ENCODE data around the gene PGD. TPM values are rescaled to one million over a fixed set of nuclear protein-coding genes. Genes with fewer than 3 reads are reported as not detected.

PGD gene
- total and polyA plus RNA-seq, 2 donors: 19.5 to 65.3 TPM

- Histone ChIP-seq H3K27ac (ENCODE audit: low read depth) (no peak overlapping the region), H3K36me3 (ENCODE audit: insufficient read depth) (no peaks in the 10 kb centered on the region), H3K4me1 (ENCODE audit: insufficient read depth) (no peaks in the 10 kb centered on the region), H3K4me3 (ENCODE audit: low read depth, low read length) (no peak overlapping the region)
- WGBS: 96% methylated on average over 8 of the region's 8 CpGs
- no peak for DNase-seq (ENCODE audit: extremely low spot score)
Measured at GRCh38 chr1:10384219-10384618, 14.6 kb upstream of the PGD start.

- Histone ChIP-seq H3K4me1 (ENCODE audit: insufficient read depth) (no peaks in the 10 kb centered on the region), H3K36me3 (ENCODE audit: insufficient read depth) (no peaks in the 10 kb centered on the region), H3K4me3 (ENCODE audit: low read depth, low read length) (no peak overlapping the region), H3K27ac (ENCODE audit: low read depth) (peak overlapping the region; percentile 28)
- WGBS: 79% methylated on average over 12 of the region's 12 CpGs
- no peak for DNase-seq (ENCODE audit: extremely low spot score)
Measured at GRCh38 chr1:10386761-10387676, 11.8 kb upstream of the PGD start.

- DNase-seq (ENCODE audit: extremely low spot score): peak; percentile 56
- H3K4me3 ChIP-seq (ENCODE audit: low read depth, low read length): no peak overlapping the region
- H3K36me3 ChIP-seq (ENCODE audit: insufficient read depth): no peaks in the 10 kb centered on the region
- H3K4me1 ChIP-seq (ENCODE audit: insufficient read depth): no peaks in the 10 kb centered on the region
- WGBS: 15% methylated on average over 3 of the region's 3 CpGs
- H3K27ac ChIP-seq (ENCODE audit: low read depth): peak overlapping the region; percentile 35
Measured at GRCh38 chr1:10387677-10388386, 11.0 kb upstream of the PGD start.

- DNase-seq (ENCODE audit: extremely low spot score): no peak
Measured at GRCh38 chr1:10388387-10388715, 10.5 kb upstream of the PGD start.

GRCh38 chr1:10389271-10389973 lies 9.4 kb upstream of the PGD start:
- DNase-seq (ENCODE audit: extremely low spot score): no peak
- H3K36me3 ChIP-seq (ENCODE audit: insufficient read depth): no peaks in the 10 kb centered on the region
- 95% methylated on average over 6 of the region's 6 CpGs for WGBS
- no peak overlapping the region for H3K4me3 ChIP-seq (ENCODE audit: low read depth, low read length)
- no peaks in the 10 kb centered on the region for H3K4me1 ChIP-seq (ENCODE audit: insufficient read depth)
- H3K27ac ChIP-seq (ENCODE audit: low read depth): no peak overlapping the region

More at GRCh38 chr1:10388387-10388715, 10.5 kb upstream of the PGD start:
- H3K4me1 ChIP-seq (ENCODE audit: insufficient read depth): no peaks in the 10 kb centered on the region
- H3K36me3 ChIP-seq (ENCODE audit: insufficient read depth): no peaks in the 10 kb centered on the region
- H3K27ac ChIP-seq (ENCODE audit: low read depth): no peak overlapping the region
- H3K4me3 ChIP-seq (ENCODE audit: low read depth, low read length): no peak overlapping the region
- WGBS: 75% methylated on average over 3 of the region's 3 CpGs

GRCh38 chr1:10396870-10397269 lies 2.0 kb upstream of the PGD start:
- 93% methylated on average over 3 of the region's 3 CpGs for WGBS
- no peak overlapping the region for H3K4me3 ChIP-seq (ENCODE audit: low read depth, low read length)
- DNase-seq (ENCODE audit: extremely low spot score): no peak
- no peaks in the 10 kb centered on the region for H3K4me1 ChIP-seq (ENCODE audit: insufficient read depth)
- no peaks in the 10 kb centered on the region for H3K36me3 ChIP-seq (ENCODE audit: insufficient read depth)
- H3K27ac ChIP-seq (ENCODE audit: low read depth): no peak overlapping the region

- Histone ChIP-seq H3K4me1 (ENCODE audit: insufficient read depth) (no peaks in the 10 kb centered on the region), H3K36me3 (ENCODE audit: insufficient read depth) (no peaks in the 10 kb centered on the region), H3K27ac (ENCODE audit: low read depth) (no peak overlapping the region), H3K4me3 (ENCODE audit: low read depth, low read length) (peak overlapping the region; percentile 57)
- no peak for DNase-seq (ENCODE audit: extremely low spot score)
- under 1% methylated on average over 34 of the region's 34 CpGs for WGBS
Measured at GRCh38 chr1:10398278-10398733, 558 bp upstream of the PGD start.

GRCh38 chr1:10399444-10399941 lies 629 bp downstream of the PGD start:
- DNase-seq (ENCODE audit: extremely low spot score): no peak
- 1% methylated on average over 42 of the region's 42 CpGs for WGBS
- H3K36me3 ChIP-seq (ENCODE audit: insufficient read depth): no peaks in the 10 kb centered on the region
- no peak overlapping the region for H3K27ac ChIP-seq (ENCODE audit: low read depth)
- peak overlapping the region; percentile 74 for H3K4me3 ChIP-seq (ENCODE audit: low read depth, low read length)
- no peaks in the 10 kb centered on the region for H3K4me1 ChIP-seq (ENCODE audit: insufficient read depth)

GRCh38 chr1:10400013-10400412 lies 1.1 kb downstream of the PGD start:
- no peak for DNase-seq (ENCODE audit: extremely low spot score)
- no peaks in the 10 kb centered on the region for H3K4me1 ChIP-seq (ENCODE audit: insufficient read depth)
- 52% methylated on average over 8 of the region's 8 CpGs for WGBS
- no peak overlapping the region for H3K27ac ChIP-seq (ENCODE audit: low read depth)
- H3K36me3 ChIP-seq (ENCODE audit: insufficient read depth): no peaks in the 10 kb centered on the region
- peak overlapping the region; percentile 74 for H3K4me3 ChIP-seq (ENCODE audit: low read depth, low read length)

- WGBS: 59% methylated on average over 1 of the region's 1 CpG
- Histone ChIP-seq H3K4me1 (ENCODE audit: insufficient read depth) (no peaks in the 10 kb centered on the region), H3K27ac (ENCODE audit: low read depth) (no peak overlapping the region), H3K36me3 (ENCODE audit: insufficient read depth) (no peaks in the 10 kb centered on the region), H3K4me3 (ENCODE audit: low read depth, low read length) (no peak overlapping the region)
- DNase-seq (ENCODE audit: extremely low spot score): no peak
Measured at GRCh38 chr1:10401281-10401680, 2.4 kb downstream of the PGD start.

- DNase-seq (ENCODE audit: extremely low spot score): no peak
- no peaks in the 10 kb centered on the region for H3K4me1 ChIP-seq (ENCODE audit: insufficient read depth)
- WGBS: 95% methylated on average over 9 of the region's 9 CpGs
- no peak overlapping the region for H3K4me3 ChIP-seq (ENCODE audit: low read depth, low read length)
- no peak overlapping the region for H3K27ac ChIP-seq (ENCODE audit: low read depth)
- H3K36me3 ChIP-seq (ENCODE audit: insufficient read depth): peaks cover 3% of the 10 kb centered on the region
Measured at GRCh38 chr1:10402729-10403274, 3.9 kb downstream of the PGD start.

- 97% methylated on average over 2 of the region's 2 CpGs for WGBS
- Histone ChIP-seq H3K4me1 (ENCODE audit: insufficient read depth) (no peaks in the 10 kb centered on the region), H3K27ac (ENCODE audit: low read depth) (no peak overlapping the region), H3K4me3 (ENCODE audit: low read depth, low read length) (no peak overlapping the region), H3K36me3 (ENCODE audit: insufficient read depth) (peaks cover 8% of the 10 kb centered on the region)
- DNase-seq (ENCODE audit: extremely low spot score): no peak
Measured at GRCh38 chr1:10407201-10407600, 8.3 kb downstream of the PGD start.

GRCh38 chr1:10415211-10415930 lies 16.5 kb downstream of the PGD start:
- H3K4me1 ChIP-seq (ENCODE audit: insufficient read depth): no peaks in the 10 kb centered on the region
- H3K4me3 ChIP-seq (ENCODE audit: low read depth, low read length): no peak overlapping the region
- H3K36me3 ChIP-seq (ENCODE audit: insufficient read depth): peaks cover 12% of the 10 kb centered on the region
- WGBS: 79% methylated on average over 6 of the region's 6 CpGs
- no peak for DNase-seq (ENCODE audit: extremely low spot score)
- no peak overlapping the region for H3K27ac ChIP-seq (ENCODE audit: low read depth)
